Endometrium (tissue), 2 donors: ENCODE data around the gene ICE1.
"Not testable (repeated sequence)": the region's sequence is repeated elsewhere in the genome, so short reads cannot be mapped to it uniquely, and the experiment has no call there.

ENCODE experiments used
- FAIRE-seq: peaks from 2 replicates; lab custom pipeline; 2012; peaks lifted over from hg19 to GRCh38; lab: Jason Lieb, UNC
- donor health status: control.
- donor health status: control.

The ICE1 gene

DNA sequence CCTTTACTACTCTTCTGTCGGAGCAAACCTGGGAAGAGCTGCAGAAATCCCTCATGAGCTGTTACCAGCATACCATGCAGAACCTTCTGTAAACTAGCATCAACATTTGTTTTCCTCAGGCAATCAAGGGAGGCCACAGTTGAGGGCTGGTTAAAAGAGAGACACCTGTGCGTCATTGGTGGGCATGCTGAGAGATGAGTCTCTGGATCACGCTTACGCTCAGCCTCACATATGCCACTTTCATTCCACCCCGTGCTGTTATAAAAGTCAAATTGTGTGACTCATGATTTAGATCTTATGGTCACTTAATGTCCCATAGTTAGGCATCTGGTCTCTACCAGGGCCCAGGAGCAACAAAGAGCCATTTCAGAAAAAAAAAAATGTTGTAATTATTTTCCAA lies 18.1 kb upstream of the ICE1 start:
- FAIRE-seq, result no peak

DNA sequence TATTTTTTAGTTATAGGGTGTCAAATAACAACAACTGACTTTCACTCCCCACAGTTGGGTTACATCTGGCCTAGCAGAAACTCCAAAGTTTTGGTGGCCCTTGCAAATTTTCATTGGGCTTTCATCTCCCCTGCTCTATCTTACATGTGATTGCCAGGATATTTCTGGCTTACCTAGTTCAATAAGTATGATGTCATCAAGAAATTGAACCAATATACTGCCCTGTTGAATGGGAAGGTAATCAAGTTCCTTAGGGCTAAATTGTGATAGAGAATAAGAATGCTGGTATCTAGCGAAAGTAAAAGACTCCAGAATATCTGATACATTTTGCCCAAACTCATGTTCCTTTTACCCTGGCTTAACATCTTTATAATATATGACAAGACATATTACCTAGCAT lies 17.0 kb upstream of the ICE1 start:
- FAIRE-seq, result no peak

DNA sequence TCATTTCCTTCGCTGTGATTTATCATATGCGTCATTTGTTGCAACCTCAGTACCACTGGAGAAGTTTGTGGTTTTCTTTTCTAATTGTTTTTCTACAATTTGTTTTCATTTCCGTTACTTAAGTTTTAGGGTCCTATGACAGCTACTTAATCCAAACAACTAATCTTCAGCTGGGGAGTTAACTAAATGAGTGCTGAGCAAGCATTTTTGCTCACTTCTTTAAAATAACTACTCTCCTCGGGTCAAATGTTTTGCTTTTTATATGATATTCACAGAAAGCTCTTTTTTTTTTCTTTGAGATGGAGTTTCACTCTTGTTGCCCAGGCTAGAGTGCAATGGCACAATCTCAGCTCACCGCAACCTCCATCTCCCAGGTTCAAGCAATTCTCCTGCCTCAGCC lies 14.6 kb upstream of the ICE1 start:
- FAIRE-seq, result peak; percentile 79

DNA sequence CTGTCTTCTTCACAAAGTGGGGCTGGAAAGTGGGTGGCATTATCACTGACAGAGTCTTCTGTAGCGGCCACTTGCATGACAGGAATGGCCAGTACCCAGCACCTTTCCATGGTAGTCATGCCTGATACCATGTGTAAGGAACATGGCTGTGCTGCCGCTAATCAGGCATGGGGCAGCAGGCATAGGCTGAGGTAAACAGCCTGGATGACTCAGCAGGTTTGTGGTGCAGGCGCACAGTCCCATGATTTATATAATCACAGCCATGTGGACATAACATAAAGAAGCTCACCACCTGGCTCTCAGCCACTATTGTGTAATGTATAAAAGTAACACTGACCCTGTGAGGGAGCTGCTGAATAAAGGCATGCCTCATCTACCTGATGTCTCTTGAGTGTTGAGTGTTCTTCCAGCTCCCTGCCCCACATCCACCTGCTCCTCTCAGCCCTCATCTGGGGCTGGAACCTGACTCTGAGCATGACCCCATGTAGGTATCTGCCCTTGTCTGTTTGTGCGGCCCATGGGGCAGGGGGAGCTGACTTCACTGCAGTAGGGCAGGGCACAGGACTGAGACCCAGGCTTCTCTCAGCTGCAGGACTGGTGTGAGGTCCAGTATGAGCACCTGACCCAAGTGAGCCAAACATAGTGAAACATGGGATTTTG lies 13.2 kb upstream of the ICE1 start:
- no peak for FAIRE-seq

DNA sequence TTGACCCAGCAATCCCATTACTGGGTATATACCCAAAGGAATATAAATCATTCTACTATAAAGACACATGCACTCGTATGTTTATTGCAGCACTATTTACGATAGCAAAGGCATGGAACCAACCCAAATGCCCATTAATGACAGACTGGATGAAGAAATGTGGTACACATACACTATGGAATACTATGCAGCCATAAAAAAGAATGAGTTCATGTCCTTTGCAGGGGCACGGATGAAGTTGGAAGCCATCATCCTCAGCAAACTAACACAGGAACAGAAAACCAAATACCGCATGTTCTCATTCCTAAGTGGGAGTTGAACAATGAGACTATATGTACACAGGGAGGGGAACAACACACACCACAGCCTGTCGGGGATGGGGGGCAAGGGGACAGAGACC lies 8.6 kb upstream of the ICE1 start:
- FAIRE-seq, result not testable (repeated sequence)

DNA sequence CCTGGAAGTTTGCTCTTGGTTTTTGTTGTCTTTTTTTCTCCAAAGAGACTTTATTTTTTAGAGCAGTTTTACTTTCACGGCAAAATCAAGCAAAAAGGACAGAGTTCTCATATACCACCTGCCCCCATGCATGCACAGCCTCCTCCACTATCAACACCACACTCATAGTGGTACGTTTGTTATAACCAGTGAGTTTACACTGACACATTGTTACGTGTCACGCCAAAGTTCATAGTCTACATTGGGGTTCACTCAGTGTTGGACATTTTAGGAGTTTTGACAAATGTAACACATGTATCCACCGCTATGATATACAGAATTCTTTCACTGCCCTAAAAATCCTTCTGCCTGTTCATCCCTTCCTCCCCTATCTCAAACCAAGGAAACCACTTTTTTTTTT lies 7.5 kb upstream of the ICE1 start:
- no peak for FAIRE-seq

DNA sequence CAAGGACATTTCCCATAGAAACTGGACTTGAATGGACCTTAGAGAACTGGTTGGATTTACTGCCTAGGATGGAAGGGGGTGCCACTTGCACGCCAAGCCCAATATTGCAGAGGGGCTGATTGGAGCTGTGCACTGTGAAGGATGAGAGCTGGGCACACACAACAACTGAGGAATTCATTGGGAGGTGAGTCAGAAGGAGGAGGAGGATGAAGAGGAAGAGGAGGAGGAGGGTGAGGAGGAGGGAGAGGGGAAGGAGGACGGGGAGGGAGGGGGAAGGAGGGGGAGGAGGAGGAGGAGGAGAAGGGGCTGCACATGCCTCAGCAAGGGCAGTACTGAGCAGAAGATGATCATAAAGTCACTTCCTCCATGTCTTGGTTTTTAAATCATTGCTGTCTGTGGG lies 5.7 kb upstream of the ICE1 start:
- no peak for FAIRE-seq

DNA sequence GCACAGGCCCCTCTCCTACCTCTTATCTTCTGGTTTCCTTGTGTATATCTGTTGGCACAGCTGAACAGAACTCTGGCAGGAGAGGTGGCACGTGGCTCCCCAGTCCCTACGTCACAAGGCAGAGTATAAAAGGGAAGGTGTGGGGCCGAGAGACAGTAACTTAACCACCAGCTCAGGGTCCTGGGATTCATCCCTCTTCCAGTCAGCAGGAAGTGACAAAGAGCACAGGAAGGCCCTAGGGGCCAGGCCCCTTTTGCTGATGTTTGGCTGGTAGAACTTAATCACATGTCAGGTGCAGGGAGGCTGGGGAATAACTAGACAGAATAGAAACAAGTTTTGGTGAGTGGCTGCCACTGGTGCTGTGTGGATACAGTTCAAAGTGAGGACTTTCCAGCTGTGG lies 4.5 kb upstream of the ICE1 start:
- no peak for FAIRE-seq

DNA sequence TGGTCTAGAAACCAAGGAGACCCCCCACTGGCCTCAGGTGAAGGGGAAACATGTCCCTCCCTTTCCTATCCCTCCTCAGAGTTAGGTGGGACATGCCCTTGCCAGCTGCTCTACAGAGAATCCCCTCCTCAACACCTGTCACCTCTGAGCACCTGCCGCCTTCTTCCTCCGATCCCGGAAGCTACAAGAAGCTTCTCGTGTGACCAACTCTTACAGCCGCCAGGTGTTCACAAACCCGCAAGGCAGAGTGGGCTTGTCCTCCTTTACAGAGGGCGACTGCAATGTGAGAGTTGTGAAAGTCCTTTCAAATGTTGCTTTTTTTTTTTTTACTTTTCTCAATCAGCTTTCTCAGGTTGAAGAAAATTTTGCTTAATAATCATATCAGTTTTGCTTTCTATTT lies 3.7 kb upstream of the ICE1 start:
- FAIRE-seq, result no peak

DNA sequence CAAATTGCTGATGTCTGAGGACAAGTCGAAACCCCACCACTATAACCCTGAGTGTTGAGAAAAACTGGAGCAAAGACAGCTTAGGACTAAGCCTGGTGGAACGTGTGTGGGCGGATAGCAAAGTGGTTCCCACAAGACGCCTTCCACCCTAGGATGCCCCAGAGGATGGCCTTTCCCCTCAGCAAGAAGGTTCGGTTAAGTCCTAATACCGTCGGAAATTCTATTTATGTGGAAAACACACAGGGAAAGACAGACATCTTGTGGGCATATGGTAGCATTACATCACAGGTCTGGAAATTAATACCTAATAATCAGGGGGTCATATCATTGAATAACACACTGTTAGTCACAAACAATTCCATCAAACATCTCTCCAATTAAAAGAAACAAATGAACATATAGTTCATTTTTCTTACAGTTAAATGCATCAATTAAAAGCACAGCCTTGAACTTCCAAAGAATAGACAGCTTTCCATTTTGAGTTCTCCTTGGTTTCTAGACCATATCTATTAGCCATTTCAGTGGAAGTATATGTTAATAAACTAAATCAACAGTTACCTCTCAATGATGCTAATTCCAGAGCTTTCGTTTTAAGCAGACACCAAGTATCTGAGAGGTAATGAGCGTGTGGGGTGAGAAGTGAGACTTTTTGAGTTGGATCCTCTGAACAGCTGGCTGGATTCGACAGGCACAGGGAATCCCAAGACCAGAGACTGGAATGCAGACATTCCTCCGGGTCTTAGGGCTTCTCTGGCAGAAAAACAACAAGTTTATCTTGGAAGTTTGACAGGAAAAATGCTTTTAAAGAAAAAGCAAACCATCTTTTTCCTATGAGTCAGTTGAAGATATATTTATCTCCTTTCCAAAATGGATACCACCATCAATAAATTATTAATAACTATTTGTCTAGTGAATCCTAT lies 2.9 kb upstream of the ICE1 start:
- FAIRE-seq, result peak; percentile 15

DNA sequence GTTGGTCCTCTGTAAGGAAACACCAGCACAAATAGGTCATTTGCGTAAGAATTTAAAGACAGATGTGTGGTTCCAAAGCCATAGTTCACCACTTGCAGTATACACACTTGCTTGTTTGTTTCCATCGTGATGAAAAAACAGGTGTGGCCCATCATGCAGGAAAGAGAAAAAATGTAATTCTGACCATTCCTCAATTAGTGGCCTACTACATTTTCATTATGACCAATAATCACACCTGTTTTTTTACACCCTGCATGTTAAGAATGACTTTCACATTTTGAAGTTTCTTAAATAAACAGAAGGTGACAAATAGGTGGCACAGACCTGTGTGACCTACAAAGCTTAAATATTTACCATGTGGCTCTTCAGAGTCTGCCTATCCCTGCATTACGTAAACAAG lies 2.2 kb upstream of the ICE1 start:
- no peak for FAIRE-seq

DNA sequence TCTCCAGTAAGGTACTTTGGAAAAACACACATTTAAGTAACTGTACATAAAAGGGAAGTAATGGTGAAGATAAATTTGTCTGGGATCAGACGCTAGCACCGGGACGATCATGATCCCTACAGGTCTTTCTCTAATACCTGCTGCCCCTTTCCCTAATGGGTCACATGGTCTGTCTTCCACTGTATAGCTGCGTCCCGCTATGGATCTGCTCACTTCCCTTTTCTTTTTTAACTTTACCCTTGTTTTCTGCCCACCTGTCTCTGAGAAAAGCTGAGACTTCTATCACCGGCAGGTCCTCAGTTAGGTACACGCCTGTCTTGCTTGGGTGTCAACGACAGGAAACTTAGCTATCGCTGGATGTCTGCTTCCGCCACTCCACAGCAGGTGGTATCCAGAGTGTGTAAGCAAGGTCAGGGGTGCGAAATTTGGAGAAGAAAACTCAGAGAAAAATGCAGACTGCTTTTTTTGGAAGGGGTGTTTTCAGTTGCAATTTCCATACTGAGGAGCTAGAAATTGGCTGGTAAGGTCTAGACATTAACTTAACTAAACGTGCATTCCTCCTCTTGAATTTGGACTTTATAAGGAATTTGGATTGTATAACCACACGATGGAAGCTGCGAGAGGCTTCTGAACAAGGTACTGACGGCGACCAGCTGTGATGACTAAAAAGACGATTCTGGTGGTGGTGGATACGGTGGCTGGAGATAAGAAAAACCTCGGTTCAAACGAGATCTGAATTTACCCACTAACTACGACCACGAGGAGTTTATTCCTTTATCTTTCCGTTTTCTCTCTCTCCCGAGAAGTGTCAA lies 1.1 kb upstream of the ICE1 start:
- FAIRE-seq, result no peak

DNA sequence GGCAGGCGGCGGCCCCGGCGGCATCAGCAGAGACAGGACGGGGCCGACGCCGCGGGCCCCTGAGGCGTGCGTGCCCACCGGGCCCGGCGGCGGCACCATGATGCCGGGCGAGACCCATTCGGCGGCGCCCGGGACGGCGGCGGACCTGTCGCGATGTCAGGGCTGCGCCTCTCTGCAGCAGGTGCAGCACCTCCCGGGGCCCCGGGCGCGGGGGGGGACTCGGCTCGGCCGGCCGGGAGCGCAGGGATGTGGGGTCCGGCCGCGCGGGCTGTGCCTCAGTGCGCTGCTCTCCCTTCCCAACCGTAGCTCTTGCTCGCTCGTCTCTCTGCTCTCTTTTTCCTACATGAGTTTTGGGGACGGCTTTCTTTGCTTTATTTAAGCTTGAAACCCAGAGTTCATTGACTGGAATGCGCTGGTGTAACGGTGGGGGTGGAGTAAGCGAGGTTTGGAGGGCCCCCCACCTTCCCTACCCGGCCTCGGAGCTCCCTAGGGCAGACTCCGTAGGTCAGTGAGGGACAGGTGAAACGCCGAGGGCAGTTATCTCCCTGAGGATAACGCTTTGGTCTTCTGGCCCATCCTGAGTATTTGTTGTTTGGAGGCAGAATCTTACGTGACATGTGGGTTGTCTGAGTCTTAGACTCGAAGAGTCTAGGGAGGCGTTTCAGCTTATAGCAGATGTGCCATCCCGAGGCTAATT lies 490 bp downstream of the ICE1 start:
- FAIRE-seq, result no peak

DNA sequence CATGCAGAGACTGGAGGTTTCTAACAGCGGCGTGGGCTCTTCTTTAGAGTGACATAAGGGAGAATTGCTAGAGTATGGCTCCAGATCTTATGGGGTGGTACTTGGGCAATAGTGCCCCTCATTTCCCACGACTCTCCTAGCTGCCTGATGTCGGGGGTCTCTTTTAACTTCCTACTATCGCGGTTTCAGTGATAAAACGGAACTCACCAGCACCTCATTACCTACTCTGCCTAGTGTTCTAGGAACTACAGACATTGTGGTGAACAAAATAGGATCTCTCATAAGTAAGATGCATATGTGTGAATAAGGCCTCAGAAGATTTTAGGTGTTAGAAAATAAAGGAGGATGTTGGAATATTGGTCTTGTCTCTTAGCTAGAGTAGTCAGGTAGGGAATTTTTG lies 1.1 kb downstream of the ICE1 start:
- no peak for FAIRE-seq

DNA sequence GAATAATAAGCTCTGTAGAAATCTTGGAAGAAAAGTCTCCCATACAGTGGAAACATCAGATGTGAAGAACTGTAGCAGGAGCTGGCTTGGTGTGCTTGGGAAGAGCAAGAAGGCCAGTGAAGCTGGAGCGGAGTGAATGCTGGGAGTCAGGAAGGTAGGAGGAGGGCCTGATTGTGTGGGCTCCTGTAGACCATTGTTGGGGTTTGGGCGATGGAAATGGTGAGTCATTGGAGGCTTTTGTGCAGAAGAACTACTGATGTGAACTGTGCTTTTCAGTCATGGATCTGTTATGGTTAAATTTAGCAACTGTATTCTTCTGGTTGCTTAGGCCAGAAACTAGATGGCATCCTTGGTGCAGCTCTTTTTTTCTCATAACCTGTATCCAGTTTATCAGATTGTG lies 2.3 kb downstream of the ICE1 start:
- no peak for FAIRE-seq

DNA sequence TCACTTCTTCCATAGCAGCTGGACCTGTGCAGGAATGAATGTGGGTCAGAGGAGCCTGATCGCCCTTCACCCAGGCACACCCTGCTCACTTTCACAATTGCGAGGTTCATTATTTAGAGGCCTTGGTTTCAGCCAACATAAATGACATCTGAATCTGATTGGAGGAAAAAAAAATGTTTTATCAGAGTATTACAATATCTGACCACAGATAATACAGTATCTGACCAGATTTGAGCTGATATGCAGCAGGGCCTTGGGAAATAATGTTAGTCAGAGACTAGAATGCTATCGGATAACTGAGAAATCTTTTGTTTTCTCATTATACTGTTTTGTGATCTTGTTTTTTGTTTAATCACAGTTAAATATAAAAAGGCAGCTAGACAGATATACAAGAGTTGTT lies 7.7 kb downstream of the ICE1 start:
- no peak for FAIRE-seq

DNA sequence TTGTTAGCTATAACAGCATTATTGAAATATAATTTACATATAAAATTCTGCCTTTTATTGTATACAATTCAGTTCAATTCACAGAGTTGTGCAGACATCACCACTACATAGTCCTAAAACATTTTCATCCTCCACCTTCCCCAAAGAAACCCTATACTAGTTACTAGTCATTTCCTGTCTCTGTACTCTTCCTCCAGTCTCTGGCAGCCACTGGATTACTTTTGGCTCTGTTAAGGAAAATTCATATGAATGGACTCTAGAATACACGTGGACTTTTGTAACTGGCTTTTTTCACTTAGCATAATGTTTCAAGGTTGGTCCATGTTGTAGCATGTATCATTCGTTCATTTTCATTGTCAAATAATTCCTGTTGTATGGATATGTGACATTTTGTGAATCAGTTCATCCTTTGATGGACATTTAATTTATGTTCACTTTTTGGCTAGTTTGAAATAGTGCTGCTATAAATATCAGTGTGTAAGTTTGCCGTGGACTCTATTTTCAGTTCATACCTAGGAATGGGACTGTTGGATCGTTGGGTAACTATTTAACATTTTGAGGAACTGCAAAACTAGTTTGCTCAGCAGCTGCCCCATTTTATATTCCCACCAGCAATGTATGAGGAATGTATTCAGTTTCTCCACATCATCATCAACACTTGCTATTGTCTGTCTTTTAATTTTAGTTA lies 9.7 kb downstream of the ICE1 start:
- no peak for FAIRE-seq

DNA sequence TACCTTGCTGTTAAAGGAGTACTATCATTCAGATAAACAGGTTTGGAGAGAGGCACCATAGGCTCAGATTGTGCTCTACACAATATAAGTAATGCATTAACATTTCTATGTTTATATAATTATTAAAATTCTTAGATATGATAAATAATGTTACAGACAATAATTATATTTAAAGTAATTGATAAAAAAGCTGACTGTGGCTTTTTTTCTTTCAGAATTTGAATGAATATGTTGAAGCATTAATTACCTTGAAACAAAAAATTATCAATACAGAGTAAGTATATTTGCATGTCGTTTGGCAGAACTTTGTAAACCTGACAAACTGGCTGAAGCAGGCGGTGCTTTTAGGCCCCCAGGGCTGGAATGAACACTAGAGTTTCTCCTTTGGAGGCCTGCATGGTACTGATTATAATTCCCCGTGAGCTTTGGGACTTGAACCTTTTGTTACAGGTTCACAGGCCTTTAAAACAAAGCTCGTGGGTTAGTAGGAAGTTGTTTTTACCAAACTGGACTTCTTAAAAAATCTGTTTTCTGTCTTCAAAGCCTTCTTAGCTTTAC lies 13.8 kb downstream of the ICE1 start:
- FAIRE-seq, result no peak

DNA sequence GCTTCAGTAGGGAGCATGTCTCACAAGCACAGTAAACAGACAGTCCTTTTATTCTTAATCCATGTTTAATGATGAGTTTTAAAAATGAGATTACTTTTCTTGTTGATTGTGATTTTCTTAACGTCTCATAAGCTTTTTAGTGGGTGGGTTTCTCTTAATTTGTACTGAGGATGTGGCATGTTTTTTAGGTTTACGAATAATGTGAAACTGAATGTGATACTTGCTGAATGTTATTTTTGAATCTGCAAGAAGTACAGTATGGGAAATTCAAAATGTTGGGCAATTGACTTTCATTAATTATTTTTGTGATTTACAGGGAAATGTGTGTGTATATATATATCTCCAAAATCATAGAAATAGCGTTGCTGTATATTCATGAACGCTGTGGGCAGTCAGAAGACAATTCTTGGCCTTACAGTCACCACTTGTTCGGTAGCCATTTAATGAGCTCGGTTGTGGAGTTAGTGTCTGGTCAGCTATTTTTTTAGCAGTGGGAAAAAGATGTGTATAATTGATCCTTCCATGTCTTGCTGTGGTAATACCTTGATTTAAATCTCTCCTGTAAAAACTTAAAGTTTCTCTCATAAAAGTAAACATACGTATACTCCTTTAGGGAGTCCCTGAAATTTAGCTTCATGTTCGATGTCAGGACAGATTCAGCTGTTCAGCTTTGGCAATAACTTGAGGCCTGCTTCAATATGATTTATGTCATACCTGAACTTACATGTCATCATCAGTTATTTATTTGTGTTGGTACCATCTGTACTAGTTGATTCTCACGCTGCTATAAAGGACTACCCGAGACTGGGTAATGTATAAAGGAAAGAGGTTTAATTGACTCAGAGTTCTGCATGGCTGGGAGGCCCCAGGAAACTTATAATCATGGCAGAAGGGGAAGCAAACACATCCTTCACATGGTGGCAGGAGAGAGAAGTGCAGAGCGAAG lies 15.0 kb downstream of the ICE1 start:
- FAIRE-seq, result no peak

DNA sequence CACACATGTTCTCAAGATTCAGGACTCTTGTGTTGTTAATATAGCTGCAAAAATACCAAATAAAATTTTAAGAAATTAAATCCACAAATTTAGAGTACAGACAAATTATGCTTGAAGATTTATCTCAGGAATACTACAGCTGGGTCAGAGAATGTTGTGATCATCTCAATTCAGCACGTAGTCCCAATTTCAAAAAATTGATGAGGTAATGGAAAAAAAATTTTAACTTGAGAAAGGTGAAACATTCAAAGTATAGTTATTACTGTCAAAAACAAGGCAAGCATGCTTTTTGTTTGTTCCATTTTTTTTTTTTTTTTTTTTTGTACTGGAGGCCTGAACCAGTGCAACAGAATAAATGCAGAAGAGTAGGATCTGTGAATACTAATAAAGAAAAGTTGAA lies 29.4 kb downstream of the ICE1 start:
- FAIRE-seq, result no peak
